Heart left ventricle (tissue), 16 donors: ENCODE measurements around the gene YIPF6. TPM values are rescaled to one million over a fixed set of nuclear protein-coding genes. Genes with fewer than 3 reads are reported as not detected.
A peak's percentile ranks its signal among the peaks of the same experiment; 100 is the strongest.

Source experiments
- ATAC-seq, 4 donors: fragments of 200-7000 bp; cut with Tn5 transposase; one replicate each; pipeline ENCODE4 v1.9.1; 2020 to 2022; ENCODE audit warnings: moderate library complexity in 4 of 4, mild to moderate bottlenecking in 3 of 4, moderate number of reproducible peaks in 1 of 4
- DNase-seq, 5 donors: peaks; one replicate each; pipeline ENCODE4 v3.0.0-alpha.2; 2020
- H3K27ac ChIP-seq, 12 donors: fragments of 200-600 bp; sonication (generic) in 4 of 12; one replicate each; pipeline versions ENCODE4 v1.5.0 to v1.8.0; 2016 to 2022; ENCODE audit warnings: mild to moderate bottlenecking in 2 of 12
- H3K27me3 ChIP-seq, 9 donors: fragments of 200-600 bp; sonication (generic) in 2 of 9; one replicate each; pipeline versions ENCODE4 v1.5.1 to v1.8.0; 2016 to 2022; ENCODE audit warnings: mild to moderate bottlenecking in 3 of 9
- H3K36me3 ChIP-seq, 9 donors: fragments of 200-600 bp; sonication (generic) in 2 of 9; one replicate each; pipeline versions ENCODE4 v1.5.0 to v1.8.0; 2018 to 2022; ENCODE audit warnings: mild to moderate bottlenecking in 2 of 9
- H3K4me1 ChIP-seq, 12 donors: fragments of 200-600 bp; sonication (generic) in 4 of 12; one replicate each; pipeline versions ENCODE4 v1.5.0 to v1.8.0; 2016 to 2022; ENCODE audit warnings: mild to moderate bottlenecking in 3 of 12
- H3K4me3 ChIP-seq, 12 donors: fragments of 200-600 bp; sonication (generic) in 4 of 12; one replicate each; pipeline versions ENCODE4 v1.5.0 to v1.8.0; 2017 to 2022; ENCODE audit warnings: mild to moderate bottlenecking in 9 of 12, moderate library complexity in 4 of 12
- H3K9me3 ChIP-seq, 12 donors: fragments of 200-600 bp; sonication (generic) in 4 of 12; one replicate each; pipeline versions ENCODE4 v1.5.0 to v1.8.0; 2016 to 2022; ENCODE audit warnings: mild to moderate bottlenecking in 1 of 12
- CTCF ChIP-seq, 12 donors: fragments of 200-600 bp; sonication (generic) in 4 of 12; IDR thresholded peaks; one replicate each; pipeline versions ENCODE4 v1.5.0 to v1.8.0; 2018 to 2022; ENCODE audit warnings: antibody characterized with exemption in 12 of 12, mild to moderate bottlenecking in 5 of 12
- POLR2A ChIP-seq, 2 donors: fragments of 450-650 bp; IDR thresholded peaks; one replicate each; pipeline ENCODE4 v1.6.1; 2017; ENCODE audit warnings: antibody characterized with exemption in 2 of 2, mild to moderate bottlenecking in 2 of 2, moderate library complexity in 2 of 2
- WGBS, 4 donors: extraction: QIAGEN DNeasy Blood & Tissue Kit in 2 of 4; methylation state at CpG; one replicate each; pipeline versions ENCODE4 v1.1.5 to v1.1.7; 2013 to 2018; 5-methylcytosine and 5-hydroxymethylcytosine counted together
- intact Hi-C, 10 donors: fragments of 100-400 bp; cut with DNase I; formaldehyde crosslinking; loops; one replicate each; pipeline versions ENCODE4 v1.11.1 to v1.14.2; 2022
- polyA plus RNA-seq, 2 donors: library from polyadenylated mRNA; stranded (reverse); fragments of 200-250 nt; gene quantifications; one replicate each; pipeline ENCODE4 v1.2.3, GENCODE V29; 2013
- total RNA-seq, 9 donors: library from RNA; depleted of rRNA in 2 of 9; stranded (reverse); fragments of >200 nt in 2 of 9; fragmentation: NEBNext Ultra II Directional in 3 of 9; extraction: Animal tissue kit (Norgen Biotek cat#: 25700) in 3 of 9; gene quantifications; one replicate each; pipeline versions ENCODE4 v1.1.0 to v1.2.4, GENCODE V29; 2016 to 2023
- donor health status: ischemic (EF 13 %, LVEDD 7.1; RV severe dilation, severe dysfunction).
- donor health status: healthy with polysubstance abuse.
- donor health status: DM: no; HTN: yes; CAD: no.
- donor health status: DM: no; HTN: no; CAD: no.
- donor health status: ischemic (EF 25% LVEDD 6.9; RV normal size, moderate dysfunction).
- donor health status: ischemic (EF 25% LVEDD 5.7; RV mildly dilated, moderate dysfunction).
- donor health status: healthy.
- donor health status: DM: yes; HTN: yes; CAD: no.
- donor health status: ischemic (EF 35%, LVEDD 5.7; RV mildly dilated, moderate dysfunction).
- donor health status: nonischemic (EF 11% LVEDD 7.7; RV severe dilation, severe dysfunction).
- donor health status: DM: yes; HTN: yes; CAD: no.
- donor health status: PGD.
- donor health status: ischemic (EF 29% LVEDD 5.4; RV normal size, mild dysfunction).
- donor health status: nonischemic (EF 23%, LVEDD 6.1; RV moderate dilation, normal function).

The YIPF6 gene
- total and polyA plus RNA-seq, 11 donors: 8.6 to 35.2 (median 30.1) TPM

GRCh38 chrX:68498044-68498507, 775 bp upstream of the YIPF6 start:
- intact Hi-C loops: no loop called here
- 0 to 32% (median 14%) methylated on average over 4 of the region's 4 CpGs for WGBS, 4 donors
- ATAC-seq (no peak), DNase-seq (no peak)
- Histone ChIP-seq H3K36me3 (no peaks in the 10 kb centered on the region), H3K9me3 (no peaks in the 10 kb centered on the region), H3K4me3 (peak overlapping the region; percentile 43 to 92 (median 72)), H3K4me1 (peaks cover 0 to 31% (median 12%) of the 10 kb centered on the region in 12 donors), H3K27ac (peak overlapping the region; percentile 69 to 98 (median 92)), H3K27me3 (no peaks in the 10 kb centered on the region)
- TF ChIP-seq CTCF (IDR thresholded peaks at IDR 0.05): no peak
- no peak for TF ChIP-seq POLR2A (IDR thresholded peaks at IDR 0.05)

- ATAC-seq (no peak), DNase-seq (no peak)
Measured at GRCh38 chrX:68499543-68500504, 973 bp downstream of the YIPF6 start.

GRCh38 chrX:68503836-68504636, 5.2 kb downstream of the YIPF6 start:
- no peak overlapping the region for H3K4me3 ChIP-seq
- peaks cover 0 to 49% (median 12%) of the 10 kb centered on the region in 12 donors for H3K4me1 ChIP-seq
- no peaks in the 10 kb centered on the region for H3K27me3 ChIP-seq
- ATAC-seq (no peak), DNase-seq (no peak)
- no peaks in the 10 kb centered on the region for H3K9me3 ChIP-seq
- WGBS, 4 donors: 69 to 84% (median 77%) methylated on average over 11 of the region's 11 CpGs
- TF ChIP-seq CTCF (IDR thresholded peaks at IDR 0.05) (no peak), POLR2A (IDR thresholded peaks at IDR 0.05) (no peak)
- H3K36me3 ChIP-seq: peaks cover 0 to 2% (median 0%) of the 10 kb centered on the region in 9 donors
- intact Hi-C loops: loop anchor here in 1 of 10 donors (10.0 kb wide), 1 partner anchor 311 kb away; no protein-coding TSS in a partner anchor
- H3K27ac ChIP-seq: no peak overlapping the region

More at GRCh38 chrX:68499543-68500504, 973 bp downstream of the YIPF6 start:
- intact Hi-C loops: loop anchor here in 1 of 10 donors (10.0 kb wide), 1 partner anchor 315 kb away; no protein-coding TSS in a partner anchor
- Histone ChIP-seq H3K27ac (peak overlapping the region in 8 of 12 donors; percentile 86 to 97 (median 94)), H3K4me3 (peak overlapping the region; percentile 43 to 92 (median 72)), H3K36me3 (peaks cover 0 to 2% (median 0%) of the 10 kb centered on the region in 9 donors), H3K4me1 (peaks cover 0 to 31% (median 12%) of the 10 kb centered on the region in 12 donors), H3K9me3 (no peaks in the 10 kb centered on the region), H3K27me3 (no peaks in the 10 kb centered on the region)
- no peak for TF ChIP-seq CTCF (IDR thresholded peaks at IDR 0.05)
- no peak for TF ChIP-seq POLR2A (IDR thresholded peaks at IDR 0.05)
- 74 to 79% (median 75%) methylated on average over 17 of the region's 17 CpGs for WGBS, 4 donors
